ENCODE data around the gene MRPL30.
"Not testable (repeated sequence)": the region's sequence is repeated elsewhere in the genome, so short reads cannot be mapped to it uniquely, and the experiment has no call there.

The MRPL30 gene

GRCh38 chr2:99184811-99185210 lies 3.8 kb downstream of the MRPL30 start:
- DNase-seq (ENCODE audit: low read depth), result no peak

GRCh38 chr2:99187011-99187410 lies 6.0 kb downstream of the MRPL30 start:
- DNase-seq (ENCODE audit: low read depth), result no peak

GRCh38 chr2:99188357-99188756 lies 7.4 kb downstream of the MRPL30 start:
- no peak for DNase-seq (ENCODE audit: low read depth)

- no peak for DNase-seq (ENCODE audit: low read depth)
Observed at GRCh38 chr2:99190548-99190947, 9.6 kb downstream of the MRPL30 start.

GRCh38 chr2:99192364-99192763 lies 11.4 kb downstream of the MRPL30 start:
- DNase-seq (ENCODE audit: low read depth), result not testable (repeated sequence)

- DNase-seq (ENCODE audit: low read depth), result no peak
Observed at GRCh38 chr2:99198103-99198841, 17.3 kb downstream of the MRPL30 start.

- no peak for DNase-seq (ENCODE audit: low read depth)
Observed at GRCh38 chr2:99200076-99200800, 19.3 kb downstream of the MRPL30 start.

GRCh38 chr2:99201959-99202678 lies 21.1 kb downstream of the MRPL30 start:
- DNase-seq (ENCODE audit: low read depth), result no peak

- DNase-seq (ENCODE audit: low read depth), result no peak
Observed at GRCh38 chr2:99205491-99205890, 24.5 kb downstream of the MRPL30 start.

GRCh38 chr2:99216096-99216495 lies 35.1 kb downstream of the MRPL30 start:
- no peak for DNase-seq (ENCODE audit: low read depth)

- DNase-seq (ENCODE audit: low read depth), result no peak
Observed at GRCh38 chr2:99217929-99218501, 37.0 kb downstream of the MRPL30 start.

GRCh38 chr2:99233177-99233576 lies 52.2 kb downstream of the MRPL30 start:
- DNase-seq (ENCODE audit: low read depth), result not testable (repeated sequence)

GRCh38 chr2:99238599-99238998 lies 57.6 kb downstream of the MRPL30 start:
- no peak for DNase-seq (ENCODE audit: low read depth)

GRCh38 chr2:99240431-99240830 lies 59.4 kb downstream of the MRPL30 start:
- no peak for DNase-seq (ENCODE audit: low read depth)

GRCh38 chr2:99242151-99242550 lies 61.2 kb downstream of the MRPL30 start:
- DNase-seq (ENCODE audit: low read depth), result no peak
